K562 (cell line): Measurements from ENCODE around the gene RNF34. TPM values are rescaled to one million over a fixed set of nuclear protein-coding genes. Genes with fewer than 3 reads are reported as not detected.

Source experiments
- BRCA1 ChIP-seq, 2 experiments: fragments of 450-650 bp in 1 of 2; sonication (generic) in 1 of 2; formaldehyde crosslinking in 1 of 2; IDR thresholded peaks; 2 replicates each; pipeline versions ENCODE4 v1.5.0 to v1.6.1; 2017 to 2020; ENCODE audit warnings: mild to moderate bottlenecking in 1 of 2, missing genetic modification reagents in 1 of 2
- CHCHD3 ChIP-seq: fragments of 250-450 bp; sonication (Bioruptor Pico); IDR thresholded peaks from 2 replicates; pipeline ENCODE4 v2.1.2; 2022; ENCODE audit warnings: mild to moderate bottlenecking
- CTBP1 ChIP-seq: fragments of 450-650 bp; IDR thresholded peaks from 2 replicates; pipeline ENCODE4 v1.6.1; 2016; ENCODE audit warnings: borderline replicate concordance
- DDX20 ChIP-seq: fragments of 450-650 bp; IDR thresholded peaks from 2 replicates; pipeline ENCODE4 v1.6.1; 2016; ENCODE audit warnings: missing genetic modification characterization, low read depth, mild to moderate bottlenecking, missing compliant biosample characterization, moderate library complexity
- FOXJ2 ChIP-seq: fragments of 200-800 bp; sonication (Bioruptor generic); IDR thresholded peaks from 2 replicates; pipeline ENCODE4 v1.6.1; 2016; ENCODE audit warnings: missing genetic modification characterization, missing compliant biosample characterization
- FOXK2 ChIP-seq, 2 experiments: fragments of 450-650 bp; IDR thresholded peaks in 1 of 2; conservative IDR thresholded peaks in 1 of 2; 2 replicates each; pipeline ENCODE4 v1.6.1; 2016; ENCODE audit warnings: low read depth in 2 of 2, mild to moderate bottlenecking in 1 of 2
- GTF2F1 ChIP-seq: IDR thresholded peaks from 2 replicates; pipeline ENCODE4 v1.6.1; 2011; ENCODE audit warnings: low read depth, low read length, improper control_type of control experiment
- KLF1 ChIP-seq: fragments of 450-650 bp; IDR thresholded peaks from 2 replicates; pipeline ENCODE4 v1.6.1; 2016; ENCODE audit warnings: missing genetic modification characterization, missing compliant biosample characterization
- KLF16 ChIP-seq: IDR thresholded peaks from 2 replicates; pipeline ENCODE4 v1.6.1; 2016; ENCODE audit warnings: antibody characterized with exemption
- NFIX ChIP-seq: fragments of 250-450 bp; sonication (Bioruptor Pico); IDR thresholded peaks from 2 replicates; pipeline ENCODE4 v1.4.0; 2020; ENCODE audit warnings: low read depth, mild to moderate bottlenecking, moderate library complexity
- NFXL1 ChIP-seq: fragments of 450-650 bp; formaldehyde crosslinking; IDR thresholded peaks from 2 replicates; pipeline ENCODE4 v1.4.0; 2021; ENCODE audit warnings: mild to moderate bottlenecking
- POLR2AphosphoS5 ChIP-seq: IDR thresholded peaks from 2 replicates; pipeline ENCODE4 v1.6.1; 2011; ENCODE audit warnings: mild to moderate bottlenecking, low read depth, low read length, moderate library complexity; ENCODE audit not compliant: control insufficient read depth, insufficient read depth
- RBM22 ChIP-seq: fragments of 200-400 bp; formaldehyde crosslinking; IDR thresholded peaks from 2 replicates; pipeline ENCODE4 v1.6.1; 2018; ENCODE audit warnings: low read length, low read depth; ENCODE audit not compliant: poor library complexity, severe bottlenecking
- SRSF1 ChIP-seq: fragments of 200-400 bp; formaldehyde crosslinking; IDR thresholded peaks from 2 replicates; pipeline ENCODE4 v1.6.1; 2017; ENCODE audit warnings: mild to moderate bottlenecking, low read depth, low read length, moderate library complexity
- ZBTB1 ChIP-seq: sonication (generic); formaldehyde crosslinking; IDR thresholded peaks from 2 replicates; pipeline ENCODE4 v1.8.1; 2023; ENCODE audit warnings: missing genetic modification reagents, low read depth, mild to moderate bottlenecking, borderline replicate concordance
- ZNF134 ChIP-seq: fragments of 250-450 bp; sonication (Bioruptor Pico); conservative IDR thresholded peaks from 2 replicates; pipeline ENCODE4 v1.4.0; 2020
- ZNF232 ChIP-seq: sonication (generic); formaldehyde crosslinking; IDR thresholded peaks from 2 replicates; pipeline ENCODE4 v1.8.0; 2022; ENCODE audit warnings: mild to moderate bottlenecking, missing genetic modification reagents
- ZNF76 ChIP-seq: fragments of 250-450 bp; sonication (Bioruptor Pico); IDR thresholded peaks from 2 replicates; pipeline ENCODE4 v1.4.0; 2020; ENCODE audit warnings: mild to moderate bottlenecking, moderate library complexity, borderline replicate concordance
- ZSCAN29 ChIP-seq: fragments of 450-650 bp; IDR thresholded peaks from 2 replicates; pipeline ENCODE4 v1.6.1; 2017
- ZSCAN32 ChIP-seq: fragments of 450-650 bp; formaldehyde crosslinking; IDR thresholded peaks from 2 replicates; pipeline ENCODE4 v1.4.0; 2020; ENCODE audit warnings: mild to moderate bottlenecking, moderate library complexity
- polyA plus RNA-seq, 8 experiments: library from polyadenylated mRNA; depleted of rRNA in 4 of 8; stranded (reverse) in 5 of 8; unstranded in 3 of 8; fragments of >200 nt; fragmentation: Nextera tagmentation in 2 of 8; fragmentation: Illumina TruSeq in 1 of 8; extraction: Ambion mirVana in 2 of 8; extraction: Trizol in 1 of 8; gene quantifications; 2 replicates each; pipeline versions ENCODE4 v1.2.1 to v1.2.3, GENCODE V29; 2011 to 2014; ENCODE audit warnings: inconsistent platforms in 1 of 8, missing spikeins in 1 of 8
- total RNA-seq, 7 experiments: library from RNA; depleted of rRNA in 6 of 7; stranded (reverse); fragments of >200 nt in 6 of 7; fragmentation: Illumina TruSeq in 2 of 7; extraction: Trizol in 2 of 7; gene quantifications; 2 replicates each; pipeline versions ENCODE4 v1.2.1 to v1.2.3, GENCODE V29; 2011 to 2021; ENCODE audit warnings: low replicate concordance in 1 of 7
- TF ChIP-seq, protein P1 (sequence below): fragments of 450-650 bp; IDR thresholded peaks from 2 replicates; pipeline ENCODE4 v1.6.1; 2016; ENCODE audit warnings: borderline replicate concordance
- TF ChIP-seq, protein P2 (sequence below): fragments of 450-650 bp; conservative IDR thresholded peaks from 2 replicates; pipeline ENCODE4 v1.6.1; 2016; ENCODE audit warnings: missing genetic modification characterization, low read depth, mild to moderate bottlenecking, missing compliant biosample characterization, moderate library complexity
- TF ChIP-seq, protein P3 (sequence below): fragments of 250-450 bp; sonication (Bioruptor Pico); IDR thresholded peaks from 2 replicates; pipeline ENCODE4 v1.5.0; 2021; ENCODE audit warnings: mild to moderate bottlenecking, borderline replicate concordance

The RNF34 gene
- total and polyA plus RNA-seq, 9 of the 15 experiments (the other 6 are each of a cell fraction or from before 2014, with no cell fraction given), result 41.7 to 88.9 (median 54.1) TPM

DNA sequence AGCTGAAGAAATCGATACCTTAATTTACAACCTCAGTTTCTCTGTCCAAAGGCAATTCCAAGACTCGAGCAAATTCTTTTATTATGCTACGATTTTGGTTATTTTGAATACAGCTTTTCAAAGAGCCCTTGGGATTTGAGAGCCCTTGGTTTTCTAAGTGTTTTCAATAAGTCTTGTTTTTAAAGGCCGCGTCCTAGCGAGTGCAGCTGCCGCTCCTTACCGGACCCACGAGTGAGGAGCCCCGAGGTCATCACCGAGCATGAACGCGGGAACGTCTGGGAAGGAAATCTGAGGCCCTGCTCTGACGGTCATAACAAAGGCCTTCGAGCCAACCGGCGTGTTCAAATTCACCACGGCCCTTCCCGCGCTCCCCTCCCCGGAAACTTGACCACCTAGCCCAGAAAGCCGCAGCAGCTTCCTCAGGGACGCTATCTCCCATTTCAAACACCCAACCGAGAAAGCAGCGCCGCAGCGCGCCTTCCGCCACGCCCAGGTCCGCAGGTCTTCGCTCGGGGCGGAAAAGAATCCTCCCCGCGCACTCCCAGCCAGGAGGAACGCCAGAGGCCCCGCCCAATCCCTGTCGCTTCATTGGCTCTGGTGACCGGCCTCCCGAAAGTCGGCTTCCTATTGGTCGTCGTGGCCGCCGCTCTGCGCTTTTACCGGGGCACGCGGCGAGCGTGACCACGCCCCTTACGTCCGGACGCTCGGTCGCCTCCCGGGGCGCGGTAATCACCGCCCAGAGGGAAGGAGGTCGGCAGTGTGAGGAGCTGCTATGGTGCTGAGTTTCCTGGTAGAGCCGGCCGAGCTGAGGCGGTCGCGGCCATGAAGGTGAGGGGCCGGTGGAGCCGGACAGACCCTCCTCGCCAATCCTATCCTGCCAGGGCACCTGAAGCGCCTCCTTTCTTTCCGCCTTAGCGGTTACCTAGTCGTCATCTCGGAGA, at the start of gene RNF34 (continued):
- TF ChIP-seq, protein P1, sequence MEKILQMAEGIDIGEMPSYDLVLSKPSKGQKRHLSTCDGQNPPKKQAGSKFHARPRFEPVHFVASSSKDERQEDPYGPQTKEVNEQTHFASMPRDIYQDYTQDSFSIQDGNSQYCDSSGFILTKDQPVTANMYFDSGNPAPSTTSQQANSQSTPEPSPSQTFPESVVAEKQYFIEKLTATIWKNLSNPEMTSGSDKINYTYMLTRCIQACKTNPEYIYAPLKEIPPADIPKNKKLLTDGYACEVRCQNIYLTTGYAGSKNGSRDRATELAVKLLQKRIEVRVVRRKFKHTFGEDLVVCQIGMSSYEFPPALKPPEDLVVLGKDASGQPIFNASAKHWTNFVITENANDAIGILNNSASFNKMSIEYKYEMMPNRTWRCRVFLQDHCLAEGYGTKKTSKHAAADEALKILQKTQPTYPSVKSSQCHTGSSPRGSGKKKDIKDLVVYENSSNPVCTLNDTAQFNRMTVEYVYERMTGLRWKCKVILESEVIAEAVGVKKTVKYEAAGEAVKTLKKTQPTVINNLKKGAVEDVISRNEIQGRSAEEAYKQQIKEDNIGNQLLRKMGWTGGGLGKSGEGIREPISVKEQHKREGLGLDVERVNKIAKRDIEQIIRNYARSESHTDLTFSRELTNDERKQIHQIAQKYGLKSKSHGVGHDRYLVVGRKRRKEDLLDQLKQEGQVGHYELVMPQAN, result peak; percentile 55; the same call in 1 of the 2 replicates
- no peak for TF ChIP-seq CHCHD3
- TF ChIP-seq ZNF76, result no peak
- TF ChIP-seq POLR2AphosphoS5, result peak; percentile 94
- TF ChIP-seq SRSF1, result no peak
- TF ChIP-seq ZBTB1 (CRISPR knock-in tag), result peak; percentile 98
- peak; percentile 60; the same call in 1 of the 2 replicates for TF ChIP-seq ZSCAN32 (CRISPR knock-in tag)
- TF ChIP-seq FOXK2 (conservative IDR thresholded peaks at IDR 0.05 in 1 of 2, IDR thresholded peaks at IDR 0.05 in 1 of 2; ENCODE audit: low read depth in 2 of 2), result peak in 1 of 2 experiments; percentile 39; a peak in 1 of 4 replicates
- TF ChIP-seq, protein P2, sequence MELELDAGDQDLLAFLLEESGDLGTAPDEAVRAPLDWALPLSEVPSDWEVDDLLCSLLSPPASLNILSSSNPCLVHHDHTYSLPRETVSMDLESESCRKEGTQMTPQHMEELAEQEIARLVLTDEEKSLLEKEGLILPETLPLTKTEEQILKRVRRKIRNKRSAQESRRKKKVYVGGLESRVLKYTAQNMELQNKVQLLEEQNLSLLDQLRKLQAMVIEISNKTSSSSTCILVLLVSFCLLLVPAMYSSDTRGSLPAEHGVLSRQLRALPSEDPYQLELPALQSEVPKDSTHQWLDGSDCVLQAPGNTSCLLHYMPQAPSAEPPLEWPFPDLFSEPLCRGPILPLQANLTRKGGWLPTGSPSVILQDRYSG, result no peak
- TF ChIP-seq NFXL1 (CRISPR knock-in tag), result no peak
- TF ChIP-seq FOXJ2 (tag), result no peak
- peak; percentile 90 for TF ChIP-seq KLF1 (tag)
- TF ChIP-seq ZNF134 (CRISPR knock-in tag), result no peak
- no peak for TF ChIP-seq ZSCAN29
- peak; percentile 83 for TF ChIP-seq CTBP1
- 0 out of 2 replicates have a peak, but pooled peaks have one; percentile 21 for TF ChIP-seq GTF2F1
- TF ChIP-seq, protein P3, sequence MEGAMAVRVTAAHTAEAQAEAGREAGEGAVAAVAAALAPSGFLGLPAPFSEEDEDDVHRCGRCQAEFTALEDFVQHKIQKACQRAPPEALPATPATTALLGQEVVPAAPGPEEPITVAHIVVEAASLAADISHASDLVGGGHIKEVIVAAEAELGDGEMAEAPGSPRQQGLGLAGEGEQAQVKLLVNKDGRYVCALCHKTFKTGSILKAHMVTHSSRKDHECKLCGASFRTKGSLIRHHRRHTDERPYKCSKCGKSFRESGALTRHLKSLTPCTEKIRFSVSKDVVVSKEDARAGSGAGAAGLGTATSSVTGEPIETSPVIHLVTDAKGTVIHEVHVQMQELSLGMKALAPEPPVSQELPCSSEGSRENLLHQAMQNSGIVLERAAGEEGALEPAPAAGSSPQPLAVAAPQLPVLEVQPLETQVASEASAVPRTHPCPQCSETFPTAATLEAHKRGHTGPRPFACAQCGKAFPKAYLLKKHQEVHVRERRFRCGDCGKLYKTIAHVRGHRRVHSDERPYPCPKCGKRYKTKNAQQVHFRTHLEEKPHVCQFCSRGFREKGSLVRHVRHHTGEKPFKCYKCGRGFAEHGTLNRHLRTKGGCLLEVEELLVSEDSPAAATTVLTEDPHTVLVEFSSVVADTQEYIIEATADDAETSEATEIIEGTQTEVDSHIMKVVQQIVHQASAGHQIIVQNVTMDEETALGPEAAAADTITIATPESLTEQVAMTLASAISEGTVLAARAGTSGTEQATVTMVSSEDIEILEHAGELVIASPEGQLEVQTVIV, result no peak
- no peak for TF ChIP-seq BRCA1 (IDR thresholded peaks at IDR 0.05)
- TF ChIP-seq BRCA1 (CRISPR knock-in tag; IDR thresholded peaks at IDR 0.05), result no peak
- no peak for TF ChIP-seq RBM22
- no peak for TF ChIP-seq DDX20 (tag)
- no peak for TF ChIP-seq KLF16
- peak; percentile 54; the same call in 1 of the 2 replicates for TF ChIP-seq ZNF232 (CRISPR knock-in tag)
- no peak for TF ChIP-seq NFIX (CRISPR knock-in tag)
